Measurements from ENCODE around the gene CNOT11. TPM values are rescaled to one million over a fixed set of nuclear protein-coding genes. Genes with fewer than 3 reads are reported as not detected.

The CNOT11 gene
- total RNA-seq, 1 experiment from 2014 or later: 60.6 TPM

GRCh38 chr2:101307950-101308431 lies 55.3 kb downstream of the CNOT11 start:
- CTCF ChIA-PET: no interaction called here
- Histone ChIP-seq H3K4me2 (peak overlapping the region; percentile 98), H3K9me2 (ENCODE audit: insufficient read depth) (no peaks in the 10 kb centered on the region), H3K9me3 (ENCODE audit: insufficient read depth, low read depth) (no peaks in the 10 kb centered on the region), H3F3A (ENCODE audit: insufficient read depth, low read depth) (peaks cover 15% of the 10 kb centered on the region), H3K27me3 (ENCODE audit: insufficient read depth, low read depth) (no peaks in the 10 kb centered on the region), H2AFZ (peak overlapping the region; percentile 95), H3K27ac (peak overlapping the region; percentile 84), H3K4me1 (replicated peaks; ENCODE audit: insufficient read depth) (peaks cover 50% of the 10 kb centered on the region), H4K20me1 (ENCODE audit: insufficient read depth) (peaks cover 35% of the 10 kb centered on the region), H3K36me3 (ENCODE audit: low read depth) (peaks cover 12% of the 10 kb centered on the region; the same call in 1 of the 2 replicates), H3K4me3 (peak overlapping the region; percentile 80), H3K79me2 (ENCODE audit: low read depth) (peaks cover 56% of the 10 kb centered on the region)
- intact Hi-C loops (cut with micrococcal nuclease; ENCODE audit: unreplicated experiment): loop anchor here (2.0 to 5.0 kb wide), 4 partner anchors 21 to 459 kb away; partner anchors contain the start of gene CREG2
- DNase-seq: peak in 1 of 2 experiments; percentile 23
- TF ChIP-seq CTCF (conservative IDR thresholded peaks at IDR 0.05): no peak
- TF ChIP-seq EZH2 (IDR thresholded peaks at IDR 0.05; ENCODE audit: low read depth): no peak
- no TSS peak for BruUV-seq (replicated peaks)
- POLR2A ChIA-PET (ENCODE audit: unreplicated experiment): interaction anchor here (0.9 kb wide), 1 partner anchor 20 kb away, joined by 3 read pairs; no protein-coding TSS in a partner anchor

- POLR2A ChIA-PET (ENCODE audit: unreplicated experiment): interaction anchor here (0.5 to 0.9 kb wide), 9 partner anchors 20 to 1156 kb away, joined by 3 to 9 read pairs (median 5); partner anchors contain the start of gene MAP4K4
- Histone ChIP-seq H3F3A (ENCODE audit: insufficient read depth, low read depth) (peaks cover 12% of the 10 kb centered on the region), H3K9me3 (ENCODE audit: insufficient read depth, low read depth) (no peaks in the 10 kb centered on the region), H3K4me1 (replicated peaks; ENCODE audit: insufficient read depth) (peaks cover 44% of the 10 kb centered on the region), H3K36me3 (ENCODE audit: low read depth) (peaks cover 11% of the 10 kb centered on the region; the same call in 1 of the 2 replicates), H3K27me3 (ENCODE audit: insufficient read depth, low read depth) (no peaks in the 10 kb centered on the region), H2AFZ (peak within 1 kb of the TSS; percentile 95), H3K4me2 (peak within 1 kb of the TSS; percentile 98), H3K9me2 (ENCODE audit: insufficient read depth) (no peaks in the 10 kb centered on the region), H3K79me2 (ENCODE audit: low read depth) (peaks cover 49% of the 10 kb centered on the region), H3K4me3 (peak within 1 kb of the TSS; percentile 80), H4K20me1 (ENCODE audit: insufficient read depth) (peaks cover 31% of the 10 kb centered on the region), H3K27ac (peak within 1 kb of the TSS; percentile 84)
- DNase-seq: peak; percentile 69 to 94
- intact Hi-C loops (cut with micrococcal nuclease; ENCODE audit: unreplicated experiment): loop anchor here (2.0 to 5.0 kb wide), 3 partner anchors 52 to 459 kb away; partner anchors contain the start of gene CREG2
- BruUV-seq (replicated peaks): TSS peak; percentile 85
- CTCF ChIA-PET: interaction anchor here (0.6 to 0.7 kb wide), 2 partner anchors 245 to 933 kb away, joined by 3 read pairs; no protein-coding TSS in a partner anchor
- TF ChIP-seq EZH2 (IDR thresholded peaks at IDR 0.05; ENCODE audit: low read depth): no peak
Observed at GRCh38 chr2:101308432-101309210, 55.9 kb downstream of the CNOT11 start, which contains the start of gene RNF149. Gene RNF149 (minus strand): TSS chr2:101308701. CDS start chr2:101308588, 113 bp downstream.

- no peak overlapping the region for H2AFZ ChIP-seq
- H3K9me2 ChIP-seq (ENCODE audit: insufficient read depth): no peaks in the 10 kb centered on the region
- no peaks in the 10 kb centered on the region for H3K27me3 ChIP-seq (ENCODE audit: insufficient read depth, low read depth)
- peaks cover 12% of the 10 kb centered on the region for H3F3A ChIP-seq (ENCODE audit: insufficient read depth, low read depth)
- no TSS peak for BruUV-seq (replicated peaks)
- H3K27ac ChIP-seq: no peak overlapping the region
- peaks cover 15% of the 10 kb centered on the region for H4K20me1 ChIP-seq (ENCODE audit: insufficient read depth)
- intact Hi-C loops (cut with micrococcal nuclease; ENCODE audit: unreplicated experiment): no loop called here
- H3K9me3 ChIP-seq (ENCODE audit: insufficient read depth, low read depth): no peaks in the 10 kb centered on the region
- peaks cover 28% of the 10 kb centered on the region for H3K4me1 ChIP-seq (replicated peaks; ENCODE audit: insufficient read depth)
- no peak overlapping the region for H3K4me2 ChIP-seq
- no peak for TF ChIP-seq EZH2 (IDR thresholded peaks at IDR 0.05; ENCODE audit: low read depth)
- no peak for TF ChIP-seq CTCF (conservative IDR thresholded peaks at IDR 0.05)
- H3K4me3 ChIP-seq: no peak overlapping the region
- CTCF ChIA-PET: no interaction called here
- peaks cover 6% of the 10 kb centered on the region; the same call in 1 of the 2 replicates for H3K36me3 ChIP-seq (ENCODE audit: low read depth)
- POLR2A ChIA-PET (ENCODE audit: unreplicated experiment): interaction anchor here (0.7 kb wide), 1 partner anchor 477 kb away, joined by 8 read pairs; no protein-coding TSS in a partner anchor
- peaks cover 33% of the 10 kb centered on the region for H3K79me2 ChIP-seq (ENCODE audit: low read depth)
- DNase-seq: no peak
Observed at GRCh38 chr2:101310090-101310833, 57.6 kb downstream of the CNOT11 start.
